ENCODE data around the gene OSBPL2.

DNA sequence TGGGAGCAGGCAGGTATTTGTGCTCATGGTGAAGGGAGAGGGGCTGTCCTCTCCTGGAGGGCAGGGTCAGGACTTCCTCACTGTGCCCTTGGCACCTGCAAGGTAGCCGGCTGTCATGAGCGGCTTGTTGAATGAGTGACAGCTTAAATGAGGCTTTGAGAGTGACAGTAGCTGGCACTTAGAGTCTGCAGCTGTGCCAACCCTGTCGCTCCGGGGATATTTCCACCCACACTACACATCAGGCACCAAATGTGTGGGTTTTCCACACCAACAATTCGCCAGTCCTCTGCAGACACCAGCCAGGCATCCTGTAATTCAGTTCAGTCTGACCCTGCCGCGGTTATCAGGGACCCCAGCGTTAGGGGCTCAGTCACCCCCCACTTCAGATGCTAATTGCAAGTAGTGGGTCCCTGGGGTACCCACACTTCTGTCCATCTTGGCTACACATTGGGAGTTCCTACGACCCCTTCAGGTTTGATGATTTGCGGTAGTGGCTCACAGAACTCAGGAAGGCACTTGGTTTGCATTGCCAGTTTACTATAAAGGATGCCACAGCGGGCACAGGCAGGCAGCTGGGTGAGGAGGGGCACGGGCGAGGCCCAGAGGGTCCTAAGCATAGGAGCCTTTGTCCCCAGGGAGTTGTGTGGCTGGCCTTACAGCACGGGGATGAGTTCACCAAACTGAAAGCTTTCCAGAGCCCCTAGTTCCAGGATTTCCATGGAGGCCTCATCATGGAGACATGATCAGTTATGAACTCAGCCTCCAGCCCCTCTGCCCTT, 46.4 kb upstream of the OSBPL2 start:
- TF ChIP-seq, protein P1, sequence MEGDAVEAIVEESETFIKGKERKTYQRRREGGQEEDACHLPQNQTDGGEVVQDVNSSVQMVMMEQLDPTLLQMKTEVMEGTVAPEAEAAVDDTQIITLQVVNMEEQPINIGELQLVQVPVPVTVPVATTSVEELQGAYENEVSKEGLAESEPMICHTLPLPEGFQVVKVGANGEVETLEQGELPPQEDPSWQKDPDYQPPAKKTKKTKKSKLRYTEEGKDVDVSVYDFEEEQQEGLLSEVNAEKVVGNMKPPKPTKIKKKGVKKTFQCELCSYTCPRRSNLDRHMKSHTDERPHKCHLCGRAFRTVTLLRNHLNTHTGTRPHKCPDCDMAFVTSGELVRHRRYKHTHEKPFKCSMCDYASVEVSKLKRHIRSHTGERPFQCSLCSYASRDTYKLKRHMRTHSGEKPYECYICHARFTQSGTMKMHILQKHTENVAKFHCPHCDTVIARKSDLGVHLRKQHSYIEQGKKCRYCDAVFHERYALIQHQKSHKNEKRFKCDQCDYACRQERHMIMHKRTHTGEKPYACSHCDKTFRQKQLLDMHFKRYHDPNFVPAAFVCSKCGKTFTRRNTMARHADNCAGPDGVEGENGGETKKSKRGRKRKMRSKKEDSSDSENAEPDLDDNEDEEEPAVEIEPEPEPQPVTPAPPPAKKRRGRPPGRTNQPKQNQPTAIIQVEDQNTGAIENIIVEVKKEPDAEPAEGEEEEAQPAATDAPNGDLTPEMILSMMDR (IDR thresholded peaks at IDR 0.05), result no peak
- no peak for TF ChIP-seq POLR2A (IDR thresholded peaks at IDR 0.05)
